Measurements from ENCODE around the gene CD300LB.
A peak's percentile ranks its signal among the peaks of the same experiment; 100 is the strongest.
"Not testable (repeated sequence)": the region's sequence is repeated elsewhere in the genome, so short reads cannot be mapped to it uniquely, and the experiment has no call there.

Gene CD300LB

GRCh38 chr17:74531231-74531761 lies at the start of gene CD300LB:
TSS of gene CD300LB (minus strand) at chr17:74531475. CDS start at chr17:74531350, 125 bp downstream.
- no peak for DNase-seq (ENCODE audit: low spot score)

GRCh38 chr17:74579900-74580299 lies 48.6 kb upstream of the CD300LB start:
- no peak for DNase-seq (ENCODE audit: low spot score)

GRCh38 chr17:74578979-74579378 lies 47.7 kb upstream of the CD300LB start:
- DNase-seq (ENCODE audit: low spot score), result no peak

DNA sequence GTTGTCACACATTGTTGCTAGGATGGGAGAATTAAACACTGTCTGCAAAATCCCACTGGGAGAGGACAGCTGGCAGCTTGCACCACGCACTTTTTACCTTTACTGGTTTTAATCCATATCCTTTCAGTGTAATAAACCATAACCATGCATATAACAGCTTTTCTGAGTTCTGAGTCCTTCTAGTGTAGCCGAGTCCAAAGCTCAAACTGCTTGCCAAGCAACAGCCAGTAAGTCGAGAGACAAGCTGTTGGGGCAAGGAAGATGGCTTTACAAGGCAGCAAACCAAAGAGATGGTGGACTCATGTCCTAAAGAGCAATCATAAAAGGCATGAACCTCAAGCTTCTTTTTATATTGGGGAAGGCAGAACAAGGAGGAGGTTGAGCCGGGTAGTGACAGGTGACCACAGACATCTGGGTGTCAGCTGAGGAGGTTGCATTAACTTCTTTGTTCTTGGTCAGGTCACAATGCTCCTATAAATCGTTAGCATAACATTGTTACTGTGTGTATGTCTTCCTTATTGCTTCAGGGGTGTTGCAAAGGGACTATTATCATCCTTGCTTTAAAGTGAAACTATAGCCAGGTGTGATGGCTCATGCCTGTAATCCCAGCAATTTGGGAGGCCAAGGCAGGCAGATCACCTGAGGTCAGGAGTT lies 43.3 kb upstream of the CD300LB start:
- DNase-seq (ENCODE audit: low spot score), result no peak

GRCh38 chr17:74573635-74574034 lies 42.4 kb upstream of the CD300LB start:
- not testable (repeated sequence) for DNase-seq (ENCODE audit: low spot score)

DNA sequence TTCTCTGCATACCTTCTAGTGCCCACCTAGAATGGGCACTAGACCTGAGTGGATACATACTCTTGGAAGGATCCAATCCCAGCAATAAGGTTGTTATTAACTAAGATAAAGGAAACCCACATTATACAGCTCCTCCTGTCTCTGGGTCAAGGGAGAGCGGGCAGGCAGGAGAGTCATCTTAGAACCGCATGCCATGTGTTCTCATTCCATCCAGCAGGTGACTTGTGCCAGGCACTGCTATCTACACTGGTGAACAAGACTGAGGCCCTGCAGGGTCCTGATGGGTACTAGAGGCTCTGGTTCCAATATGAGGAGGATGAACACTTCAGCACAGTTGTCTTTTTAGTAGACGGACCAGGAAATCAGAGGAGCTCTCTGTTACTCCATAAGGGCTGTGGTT lies 41.9 kb upstream of the CD300LB start:
- DNase-seq (ENCODE audit: low spot score), result no peak

DNA sequence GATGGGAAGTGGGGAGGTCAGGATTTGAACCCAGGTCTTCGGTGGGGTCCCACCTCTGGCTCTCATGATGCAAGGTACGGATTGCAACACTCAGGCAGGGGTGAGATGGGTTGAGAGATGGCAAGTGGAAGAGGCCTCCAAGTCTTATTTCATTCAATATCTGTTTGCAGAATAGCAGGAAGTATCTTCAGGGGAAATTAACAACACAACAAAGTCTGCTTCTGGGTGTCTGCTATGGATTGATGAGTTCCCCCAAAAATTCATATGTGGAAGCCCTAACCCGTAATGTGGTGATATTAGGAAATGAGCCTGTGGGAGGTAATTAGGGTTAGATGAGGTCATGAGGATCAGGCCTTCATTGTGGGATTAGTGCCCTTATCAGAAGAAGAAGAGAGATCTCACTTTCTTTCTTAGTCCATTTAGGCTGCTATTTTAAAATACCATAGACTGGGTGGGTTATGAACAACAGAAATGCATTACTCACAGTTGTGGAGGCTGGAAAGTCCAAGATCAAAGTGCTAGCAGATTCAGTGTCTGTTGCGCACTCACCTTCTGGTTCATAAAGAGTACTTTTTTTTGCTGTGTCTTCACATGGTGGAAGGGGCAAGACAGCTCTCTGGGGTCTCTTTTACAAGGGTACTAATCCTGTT lies 40.5 kb upstream of the CD300LB start:
- no peak for DNase-seq (ENCODE audit: low spot score)

GRCh38 chr17:74569020-74570003 lies 38.0 kb upstream of the CD300LB start:
- DNase-seq (ENCODE audit: low spot score), result no peak

DNA sequence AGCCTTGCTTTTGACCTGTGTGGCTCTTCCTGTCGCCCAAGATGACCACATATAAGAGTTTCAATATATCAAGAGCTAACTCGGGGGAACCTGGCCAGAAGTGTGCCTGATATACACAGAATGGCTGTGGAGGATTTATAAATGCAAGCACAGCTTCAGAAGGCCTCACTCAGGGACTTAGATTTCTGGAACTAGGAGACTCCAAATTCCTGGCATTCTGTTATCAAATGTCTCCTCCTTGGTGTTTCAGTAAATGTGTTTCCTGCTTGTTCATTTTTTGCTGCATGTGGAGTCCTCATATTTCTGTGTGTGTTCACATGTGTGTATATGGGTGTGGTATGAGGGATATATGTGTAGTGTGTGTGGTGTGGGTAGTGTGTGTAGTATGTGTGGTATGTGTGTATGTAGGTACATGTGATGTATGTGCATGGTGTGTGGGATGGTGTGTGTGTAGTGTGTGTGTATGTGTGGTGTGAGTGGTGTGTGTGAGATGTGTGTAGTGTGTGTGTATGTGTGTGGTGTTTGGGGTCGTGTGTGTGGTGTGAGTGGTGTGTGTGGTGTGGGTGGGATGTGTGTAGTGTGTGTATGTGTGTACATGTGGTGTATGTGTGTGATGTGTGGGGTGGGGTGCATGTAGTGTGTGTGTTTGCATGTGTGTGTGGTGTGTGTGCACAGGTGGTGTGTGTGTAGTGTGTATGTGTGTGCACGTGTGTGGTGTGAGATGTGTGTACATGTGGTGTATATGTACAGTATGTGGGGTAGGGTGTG lies 37.0 kb upstream of the CD300LB start:
- DNase-seq (ENCODE audit: low spot score), result no peak

GRCh38 chr17:74567397-74567796 lies 36.1 kb upstream of the CD300LB start, which contains the start of gene CD300H:
TSS of gene CD300H (minus strand) at chr17:74567509.
- DNase-seq (ENCODE audit: low spot score), result no peak

DNA sequence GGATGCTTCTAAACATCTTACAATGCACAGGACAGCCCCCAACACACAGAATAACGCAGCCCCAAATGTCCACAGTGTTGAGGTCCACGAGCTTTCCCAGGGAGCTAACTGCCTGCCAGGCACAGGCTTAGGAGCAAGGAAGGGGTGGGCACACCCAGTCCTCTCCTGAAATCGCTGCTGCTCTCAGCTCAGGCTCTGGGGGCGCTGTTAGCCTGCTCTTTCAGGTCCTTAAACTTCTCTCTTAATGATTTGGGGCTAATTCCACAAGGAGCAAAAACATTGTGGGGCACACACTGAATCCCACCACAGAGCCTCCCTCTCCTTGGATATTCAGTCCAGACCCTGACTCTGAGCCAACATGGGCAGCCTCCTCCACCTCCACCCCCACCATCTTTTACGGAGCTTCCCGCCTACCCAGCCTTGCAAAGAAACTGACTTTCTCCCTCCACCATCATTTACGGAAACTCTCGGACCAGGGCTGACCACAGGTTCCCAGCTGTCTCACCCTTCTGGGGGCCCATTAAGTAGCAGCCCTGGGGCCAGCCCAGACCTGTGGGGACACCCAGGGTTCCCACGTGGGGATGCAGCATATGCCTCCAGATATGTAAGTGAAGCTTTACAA lies 35.0 kb upstream of the CD300LB start:
- peak; percentile 77 for DNase-seq (ENCODE audit: low spot score)

DNA sequence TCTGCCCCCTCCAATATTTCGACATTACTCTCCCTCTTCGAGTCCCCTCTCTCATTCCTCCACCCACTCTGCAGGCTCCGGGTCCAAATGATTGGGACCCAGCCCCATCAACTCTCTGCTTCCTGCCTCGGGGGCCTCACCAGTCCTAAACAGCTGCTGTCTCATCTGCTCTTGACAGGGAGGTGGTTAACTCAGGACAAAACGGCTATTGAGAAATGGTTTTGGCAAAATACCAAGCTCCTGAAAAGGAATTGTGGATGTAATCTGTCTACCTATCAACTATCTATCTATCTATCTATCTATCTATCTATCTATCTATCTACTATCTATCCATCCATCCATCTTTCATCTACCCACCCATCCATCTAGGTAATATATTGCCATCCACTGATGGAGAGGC lies 33.9 kb upstream of the CD300LB start:
- no peak for DNase-seq (ENCODE audit: low spot score)

- DNase-seq (ENCODE audit: low spot score), result no peak
Observed at GRCh38 chr17:74563358-74563757, 32.1 kb upstream of the CD300LB start.

DNA sequence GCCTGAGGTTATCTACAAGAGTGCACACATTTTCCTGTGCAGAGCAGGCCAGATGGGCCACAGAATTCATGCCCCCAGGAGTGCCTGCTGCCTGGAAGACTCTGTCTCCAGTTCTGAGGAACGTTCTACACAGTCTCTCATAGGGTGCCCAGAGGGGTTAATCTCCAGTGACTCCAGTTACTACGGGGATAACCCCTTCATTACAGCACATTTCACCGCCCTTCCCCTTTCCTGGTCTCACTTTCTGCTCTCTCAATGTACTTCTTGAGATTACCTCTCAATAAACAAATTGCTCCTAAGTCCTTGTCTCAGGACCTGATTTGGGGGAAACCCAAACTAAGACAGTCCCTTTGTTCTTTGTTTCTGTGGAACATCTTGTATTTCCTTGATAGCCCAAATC lies 30.3 kb upstream of the CD300LB start:
- DNase-seq (ENCODE audit: low spot score), result no peak

- no peak for DNase-seq (ENCODE audit: low spot score)
Observed at GRCh38 chr17:74558882-74559519, 27.7 kb upstream of the CD300LB start.

DNA sequence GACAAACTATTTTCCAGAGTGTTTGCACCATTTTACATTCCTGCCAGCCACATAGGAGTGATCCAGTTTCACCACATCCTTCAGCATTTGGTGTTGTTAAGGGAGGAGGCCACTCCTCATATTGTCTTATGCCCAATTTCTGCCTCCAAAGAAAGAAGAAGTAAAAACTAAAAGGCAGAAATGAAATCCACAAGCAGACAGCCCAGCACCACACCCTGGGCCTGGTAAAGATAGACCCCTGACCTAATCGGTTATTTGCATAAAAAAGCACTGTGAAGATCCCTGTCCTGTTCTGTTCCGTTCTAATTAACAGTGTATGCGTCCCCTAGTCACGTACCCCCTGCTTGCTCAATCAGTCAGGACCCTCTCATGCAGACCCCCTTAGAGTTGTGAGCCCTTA lies 27.1 kb upstream of the CD300LB start:
- DNase-seq (ENCODE audit: low spot score), result not testable (repeated sequence)

DNA sequence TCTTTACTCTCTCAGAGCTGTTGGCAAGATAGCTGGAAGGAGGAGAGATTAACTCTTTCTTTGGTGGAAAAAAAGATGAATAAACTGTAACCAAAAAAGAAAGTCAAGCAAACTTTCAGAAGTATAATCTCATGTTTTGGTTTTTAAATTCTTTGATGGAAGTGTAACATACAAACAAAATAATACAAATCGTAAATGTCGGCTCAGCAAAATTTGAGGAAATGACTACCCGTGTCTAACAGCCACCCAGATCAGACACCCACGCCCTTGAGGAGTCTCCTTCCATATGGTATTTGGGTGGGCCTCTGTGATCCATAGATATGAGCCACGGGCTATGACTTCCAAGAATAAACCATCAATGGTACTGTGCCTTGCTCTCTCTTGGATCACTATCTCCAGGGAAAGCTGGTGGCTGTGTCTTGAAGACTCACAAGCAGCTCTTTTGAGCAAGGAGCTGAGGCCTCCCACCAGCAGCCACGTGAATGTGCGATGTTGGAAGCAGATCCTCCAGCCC lies 24.2 kb upstream of the CD300LB start:
- no peak for DNase-seq (ENCODE audit: low spot score)

DNA sequence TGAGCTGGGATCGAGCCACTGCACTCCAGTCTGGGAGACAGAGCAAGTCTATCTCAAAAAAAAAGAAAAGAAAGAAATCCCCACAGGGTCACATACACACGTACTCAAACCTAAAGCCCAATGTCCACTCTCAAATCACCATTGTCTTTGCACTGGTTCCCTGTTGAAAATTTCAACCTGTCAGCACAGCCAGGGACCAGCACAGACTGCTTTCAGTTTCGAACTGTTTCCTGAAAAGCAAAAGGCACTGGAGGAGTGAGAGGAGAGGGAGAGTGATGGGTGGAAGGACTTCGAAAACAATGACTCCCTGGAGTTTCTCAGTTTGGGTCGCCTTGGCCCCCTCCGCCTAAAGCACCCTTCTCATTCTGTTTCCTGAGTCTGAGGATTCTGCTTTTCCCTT lies 23.6 kb upstream of the CD300LB start:
- DNase-seq (ENCODE audit: low spot score), result no peak

- DNase-seq (ENCODE audit: low spot score), result no peak
Observed at GRCh38 chr17:74552037-74552436, 20.8 kb upstream of the CD300LB start.

- DNase-seq (ENCODE audit: low spot score), result no peak
Observed at GRCh38 chr17:74550602-74551001, 19.3 kb upstream of the CD300LB start.

Data from iPS-NIHi11 (cell line).